Activated naive CD4-positive, alpha-beta T cell treated with anti-CD3 and anti-CD28 coated beads, Interleukin-2, amount 10 ng/mL, durations not matched to agents 7 days and 5 days (primary cell): Measurements from ENCODE around the gene SPATA21.

Experiments
- CTCF ChIA-PET: fragments of 350-600 bp; sonication (Branson Sonifier 250); formaldehyde crosslinking; loops from one replicate; lab custom pipeline; 2021; ENCODE audit warnings: antibody characterized with exemption; lab: Charles Lee
- DNase-seq: peaks from one replicate; pipeline ENCODE4 v3.0.0-alpha.2; 2020
- H3K27ac Mint-ChIP-seq: one replicate; pipeline ENCODE4 v1.8.0; 2021; ENCODE audit warnings: mild to moderate bottlenecking, moderate library complexity, mixed read lengths
- H3K27me3 Mint-ChIP-seq: one replicate; pipeline ENCODE4 v1.8.0; 2021; ENCODE audit warnings: mild to moderate bottlenecking, mixed read lengths
- H3K36me3 Mint-ChIP-seq: one replicate; pipeline ENCODE4 v1.8.0; 2021; ENCODE audit warnings: mixed read lengths
- H3K4me1 Mint-ChIP-seq: one replicate; pipeline ENCODE4 v1.8.0; 2021; ENCODE audit warnings: mixed read lengths
- H3K4me3 Mint-ChIP-seq: one replicate; pipeline ENCODE4 v1.8.0; 2021; ENCODE audit warnings: mild to moderate bottlenecking, moderate library complexity, mixed read lengths
- H3K9me3 Mint-ChIP-seq: one replicate; pipeline ENCODE4 v1.8.0; 2021; ENCODE audit warnings: mixed read lengths

The SPATA21 gene

GRCh38 chr1:16392740-16393569, 44.3 kb downstream of the SPATA21 start:
- Mint-ChIP-seq H3K27ac (peak overlapping the region; percentile 58), H3K4me3 (no peak overlapping the region), H3K27me3 (no peaks in the 10 kb centered on the region), H3K9me3 (no peaks in the 10 kb centered on the region), H3K36me3 (peaks cover 25% of the 10 kb centered on the region), H3K4me1 (peaks cover 39% of the 10 kb centered on the region)
- CTCF ChIA-PET: no interaction called here
- no peak for DNase-seq

- Mint-ChIP-seq H3K4me1 (peaks cover 52% of the 10 kb centered on the region), H3K36me3 (peaks cover 28% of the 10 kb centered on the region), H3K4me3 (no peak overlapping the region), H3K9me3 (no peaks in the 10 kb centered on the region), H3K27ac (peak overlapping the region; percentile 72), H3K27me3 (no peaks in the 10 kb centered on the region)
- no peak for DNase-seq
- CTCF ChIA-PET: no interaction called here
Observed at GRCh38 chr1:16391411-16391810, 45.8 kb downstream of the SPATA21 start.

- Mint-ChIP-seq H3K27me3 (no peaks in the 10 kb centered on the region), H3K27ac (peak overlapping the region; percentile 81), H3K4me3 (peak overlapping the region; percentile 54), H3K36me3 (peaks cover 26% of the 10 kb centered on the region), H3K9me3 (no peaks in the 10 kb centered on the region), H3K4me1 (peaks cover 71% of the 10 kb centered on the region)
- CTCF ChIA-PET: interaction anchor here (0.8 to 1.7 kb wide), 4 partner anchors 9 to 146 kb away, joined by 3 to 5 read pairs (median 3); partner anchors contain the start of gene NECAP2
- DNase-seq: no peak
Observed at GRCh38 chr1:16387201-16388188, 49.7 kb downstream of the SPATA21 start.

- no peak for DNase-seq
- peaks cover 24% of the 10 kb centered on the region for H3K36me3 Mint-ChIP-seq
- H3K9me3 Mint-ChIP-seq: no peaks in the 10 kb centered on the region
- CTCF ChIA-PET: interaction anchor here (0.5 to 1.7 kb wide), 3 partner anchors 22 to 54 kb away, joined by 3 to 5 read pairs (median 3); partner anchors contain the start of gene NECAP2
- peaks cover 64% of the 10 kb centered on the region for H3K4me1 Mint-ChIP-seq
- no peaks in the 10 kb centered on the region for H3K27me3 Mint-ChIP-seq
- peak overlapping the region; percentile 81 for H3K27ac Mint-ChIP-seq
- H3K4me3 Mint-ChIP-seq: peak overlapping the region; percentile 10
Observed at GRCh38 chr1:16386454-16387113, 50.6 kb downstream of the SPATA21 start.

GRCh38 chr1:16385659-16386453, 51.4 kb downstream of the SPATA21 start:
- no peaks in the 10 kb centered on the region for H3K9me3 Mint-ChIP-seq
- peaks cover 21% of the 10 kb centered on the region for H3K36me3 Mint-ChIP-seq
- H3K4me3 Mint-ChIP-seq: no peak overlapping the region
- no peaks in the 10 kb centered on the region for H3K27me3 Mint-ChIP-seq
- no peak for DNase-seq
- peak overlapping the region; percentile 81 for H3K27ac Mint-ChIP-seq
- peaks cover 56% of the 10 kb centered on the region for H3K4me1 Mint-ChIP-seq
- CTCF ChIA-PET: interaction anchor here (1.7 kb wide), 1 partner anchor 54 kb away, joined by 5 read pairs; the partner anchor contains the start of gene NECAP2

GRCh38 chr1:16383888-16384287, 53.3 kb downstream of the SPATA21 start:
- no peak overlapping the region for H3K4me3 Mint-ChIP-seq
- H3K27me3 Mint-ChIP-seq: no peaks in the 10 kb centered on the region
- CTCF ChIA-PET: no interaction called here
- peaks cover 47% of the 10 kb centered on the region for H3K4me1 Mint-ChIP-seq
- no peak overlapping the region for H3K27ac Mint-ChIP-seq
- no peaks in the 10 kb centered on the region for H3K9me3 Mint-ChIP-seq
- peaks cover 16% of the 10 kb centered on the region for H3K36me3 Mint-ChIP-seq
- DNase-seq: no peak

- Mint-ChIP-seq H3K27me3 (no peaks in the 10 kb centered on the region), H3K9me3 (no peaks in the 10 kb centered on the region), H3K36me3 (peaks cover 15% of the 10 kb centered on the region), H3K4me1 (peaks cover 38% of the 10 kb centered on the region), H3K27ac (no peak overlapping the region), H3K4me3 (no peak overlapping the region)
- DNase-seq: no peak
- CTCF ChIA-PET: interaction anchor here (0.6 to 1.6 kb wide), 4 partner anchors 12 to 37 kb away, joined by 3 to 4 read pairs (median 4); no protein-coding TSS in a partner anchor
Observed at GRCh38 chr1:16380868-16381267, 56.4 kb downstream of the SPATA21 start.

GRCh38 chr1:16378443-16378842, 58.8 kb downstream of the SPATA21 start:
- Mint-ChIP-seq H3K4me3 (no peak overlapping the region), H3K27ac (no peak overlapping the region), H3K9me3 (no peaks in the 10 kb centered on the region), H3K27me3 (no peaks in the 10 kb centered on the region), H3K4me1 (peaks cover 39% of the 10 kb centered on the region), H3K36me3 (peaks cover 20% of the 10 kb centered on the region)
- DNase-seq: no peak
- CTCF ChIA-PET: interaction anchor here (1.0 kb wide), 1 partner anchor 10 kb away, joined by 3 read pairs; no protein-coding TSS in a partner anchor

GRCh38 chr1:16376971-16377370, 60.3 kb downstream of the SPATA21 start:
- H3K9me3 Mint-ChIP-seq: no peaks in the 10 kb centered on the region
- DNase-seq: no peak
- H3K4me1 Mint-ChIP-seq: peaks cover 50% of the 10 kb centered on the region
- peak overlapping the region; percentile 62 for H3K27ac Mint-ChIP-seq
- no peak overlapping the region for H3K4me3 Mint-ChIP-seq
- peaks cover 25% of the 10 kb centered on the region for H3K36me3 Mint-ChIP-seq
- CTCF ChIA-PET: interaction anchor here (0.7 kb wide), 1 partner anchor 496 kb away, joined by 5 read pairs; no protein-coding TSS in a partner anchor
- no peaks in the 10 kb centered on the region for H3K27me3 Mint-ChIP-seq

GRCh38 chr1:16375521-16376340, 61.5 kb downstream of the SPATA21 start:
- Mint-ChIP-seq H3K36me3 (peaks cover 30% of the 10 kb centered on the region), H3K4me1 (peaks cover 58% of the 10 kb centered on the region), H3K4me3 (no peak overlapping the region), H3K27ac (peak overlapping the region; percentile 49), H3K27me3 (no peaks in the 10 kb centered on the region), H3K9me3 (no peaks in the 10 kb centered on the region)
- CTCF ChIA-PET: interaction anchor here (0.7 to 1.5 kb wide), 4 partner anchors 14 to 171 kb away, joined by 3 to 5 read pairs (median 4); partner anchors contain the start of gene NECAP2
- no peak for DNase-seq

GRCh38 chr1:16374266-16374665, 63.0 kb downstream of the SPATA21 start:
- CTCF ChIA-PET: interaction anchor here (0.7 to 1.5 kb wide), 3 partner anchors 11 to 67 kb away, joined by 4 to 5 read pairs (median 4); partner anchors contain the start of gene NECAP2
- H3K4me3 Mint-ChIP-seq: no peak overlapping the region

More at GRCh38 chr1:16374266-16374665, 63.0 kb downstream of the SPATA21 start:
- Mint-ChIP-seq H3K27ac (peak overlapping the region; percentile 67), H3K4me1 (peaks cover 64% of the 10 kb centered on the region), H3K9me3 (no peaks in the 10 kb centered on the region), H3K36me3 (peaks cover 28% of the 10 kb centered on the region), H3K27me3 (no peaks in the 10 kb centered on the region)
- DNase-seq: no peak
